Middle frontal gyrus (tissue), 1 donor: Measurements from ENCODE around the gene RALGDS.
A peak's percentile ranks its signal among the peaks of the same experiment; 100 is the strongest.
"Not testable (repeated sequence)": the region's sequence is repeated elsewhere in the genome, so short reads cannot be mapped to it uniquely, and the experiment has no call there.

Source experiments
- DNase-seq: peaks from one replicate; pipeline ENCODE4 v3.0.0-alpha.2; 2015; ENCODE audit warnings: low spot score; ENCODE audit errors: extremely low spot score

Gene RALGDS

GRCh38 chr9:133121198-133121914 is at the start of gene RALGDS:
Gene RALGDS (minus strand): TSS chr9:133121240. CDS start chr9:133121154, 86 bp downstream.
- DNase-seq, result peak; percentile 84

GRCh38 chr9:133170716-133171115 is 49.7 kb upstream of the RALGDS start:
- no peak for DNase-seq

- DNase-seq, result not testable (repeated sequence)
These were observed 48.6 kb upstream of the RALGDS start for GRCh38 chr9:133169687-133170086.

DNA sequence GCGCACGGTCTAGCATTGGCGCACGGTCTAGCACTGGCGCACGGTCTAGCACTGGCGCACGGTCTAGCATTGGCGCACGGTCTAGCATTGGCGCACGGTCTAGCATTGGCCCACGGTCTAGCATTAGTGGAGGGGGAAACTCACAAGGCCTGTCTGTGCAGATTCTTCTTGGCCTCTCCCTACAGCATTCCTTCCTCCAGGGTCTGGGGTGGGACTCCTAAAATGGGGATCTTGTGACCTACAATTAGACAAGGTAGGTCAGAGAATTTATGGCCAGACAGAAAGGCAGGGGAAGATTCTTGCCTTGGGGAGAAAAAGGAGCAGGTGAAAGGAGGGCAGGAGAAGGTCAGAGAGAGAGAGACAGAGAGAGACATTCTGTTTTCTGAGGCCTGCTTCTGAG is 48.1 kb upstream of the RALGDS start:
- no peak for DNase-seq

- no peak for DNase-seq
These were observed 47.4 kb upstream of the RALGDS start for GRCh38 chr9:133168432-133168831.

DNA sequence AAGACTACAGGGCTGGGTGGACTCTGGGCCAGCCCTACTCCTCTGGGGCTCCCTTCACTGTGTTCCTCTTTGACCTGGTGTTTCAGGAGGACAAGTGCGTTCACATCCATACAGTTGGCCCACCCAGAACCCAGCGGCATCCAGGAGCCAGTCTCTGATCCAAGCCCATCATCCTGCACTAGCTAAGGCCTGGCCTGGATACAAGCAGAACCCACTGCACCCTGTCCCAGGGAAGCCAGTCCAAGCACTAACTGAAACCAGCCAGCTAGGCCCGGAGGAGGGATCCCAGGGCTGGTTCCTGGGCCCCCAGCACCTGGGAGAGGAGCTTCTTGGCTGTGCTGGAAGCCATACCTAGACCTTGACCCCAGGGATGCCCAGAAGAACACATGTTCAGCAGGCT is 46.7 kb upstream of the RALGDS start:
- DNase-seq, result no peak

GRCh38 chr9:133167096-133167730 is 46.2 kb upstream of the RALGDS start:
- no peak for DNase-seq

GRCh38 chr9:133166392-133166791 is 45.4 kb upstream of the RALGDS start:
- no peak for DNase-seq

GRCh38 chr9:133165452-133165730 is 44.4 kb upstream of the RALGDS start:
- DNase-seq, result no peak

GRCh38 chr9:133164191-133164590 is 43.2 kb upstream of the RALGDS start:
- no peak for DNase-seq

DNA sequence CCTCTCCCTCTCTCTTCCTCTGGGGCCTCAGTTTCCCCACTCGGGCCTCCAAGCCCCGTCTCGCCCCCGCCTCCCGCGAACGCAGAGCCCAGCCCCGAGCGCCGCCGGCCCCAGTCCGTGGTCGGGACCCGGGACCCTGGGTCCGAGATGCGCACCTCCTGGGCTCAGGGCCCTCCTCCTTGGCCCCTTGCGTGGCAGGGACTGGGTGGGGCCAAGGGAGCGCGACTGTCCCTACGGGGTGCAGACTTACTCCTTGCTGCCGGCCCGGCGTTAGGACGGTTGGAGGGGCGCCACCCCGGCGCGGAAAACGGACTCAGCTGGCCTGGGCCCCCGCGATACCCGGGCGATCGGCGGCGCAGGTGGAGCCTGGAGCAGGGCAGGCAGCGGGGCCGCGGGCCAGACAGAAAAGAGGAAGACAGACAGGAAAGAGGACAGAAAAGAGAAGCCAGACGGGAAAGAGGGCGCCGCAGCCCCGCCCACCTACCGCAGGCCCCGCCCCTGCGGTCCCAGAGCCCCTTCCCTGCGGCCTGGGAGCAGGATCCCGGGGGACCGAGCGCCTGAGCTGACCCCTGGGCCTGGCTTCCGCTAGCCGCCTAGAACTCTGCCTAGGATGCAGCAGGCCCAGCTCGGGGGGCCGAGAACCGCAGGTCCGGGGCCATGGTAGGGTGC is 42.6 kb upstream of the RALGDS start, which contains the start of gene GBGT1:
Gene GBGT1, minus strand, starts transcription at position 411 of the 669 bp plus-strand sequence. CDS start 1,502 bp downstream, outside the sequence.
- DNase-seq, result no peak

DNA sequence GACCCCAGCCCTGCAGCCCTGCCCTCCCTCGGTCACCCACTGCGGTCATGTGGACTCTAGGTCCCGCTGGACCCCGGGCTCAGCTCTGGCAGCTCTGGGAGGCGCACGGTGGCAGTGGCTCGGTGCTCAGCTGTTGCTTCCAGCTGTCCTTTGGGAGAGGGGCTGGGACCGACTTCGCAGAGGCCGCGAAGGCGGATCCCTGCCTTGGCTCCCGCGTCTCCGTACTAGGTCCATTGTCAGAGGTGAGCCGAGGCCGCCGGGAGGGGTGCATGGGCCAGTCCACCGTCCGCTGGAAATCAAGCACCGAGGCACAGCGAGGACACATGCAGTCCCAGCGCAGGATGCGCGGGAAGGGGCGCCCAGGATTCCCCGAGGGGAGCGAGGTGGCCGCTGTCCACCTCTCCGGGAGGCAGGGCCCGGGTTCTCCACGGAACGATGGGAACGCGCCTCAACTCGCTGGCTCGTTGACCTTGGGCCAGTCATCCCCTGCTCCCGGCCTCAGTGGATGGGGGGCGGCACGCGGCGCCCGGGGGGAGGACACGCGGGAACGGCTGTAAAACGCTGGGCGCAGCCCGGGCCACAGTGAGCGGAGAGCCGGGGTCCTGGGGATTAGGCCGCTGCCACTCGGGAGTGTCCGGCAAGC is 41.9 kb upstream of the RALGDS start:
- DNase-seq, result no peak

DNA sequence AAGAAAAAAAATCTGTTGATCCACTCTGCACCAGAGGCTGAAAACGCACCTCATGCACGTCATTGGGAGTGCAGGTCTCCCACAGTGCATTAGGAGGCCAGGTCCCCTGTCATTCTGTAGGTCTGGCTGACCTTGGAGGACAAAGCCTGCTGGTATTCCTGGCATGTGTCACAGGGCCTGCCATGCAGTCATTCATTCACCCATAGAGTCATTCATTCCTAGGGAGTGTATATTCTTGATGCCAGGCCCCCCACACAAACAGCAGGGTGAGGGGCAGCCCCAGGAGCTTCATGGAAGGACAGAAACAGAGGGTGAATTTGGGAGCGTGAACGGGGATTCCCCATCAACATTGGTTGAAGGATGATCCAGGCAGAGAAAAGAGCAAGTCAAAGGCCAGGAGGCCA is 40.5 kb upstream of the RALGDS start:
- DNase-seq, result no peak

GRCh38 chr9:133160742-133161546 is 39.9 kb upstream of the RALGDS start:
- no peak for DNase-seq

DNA sequence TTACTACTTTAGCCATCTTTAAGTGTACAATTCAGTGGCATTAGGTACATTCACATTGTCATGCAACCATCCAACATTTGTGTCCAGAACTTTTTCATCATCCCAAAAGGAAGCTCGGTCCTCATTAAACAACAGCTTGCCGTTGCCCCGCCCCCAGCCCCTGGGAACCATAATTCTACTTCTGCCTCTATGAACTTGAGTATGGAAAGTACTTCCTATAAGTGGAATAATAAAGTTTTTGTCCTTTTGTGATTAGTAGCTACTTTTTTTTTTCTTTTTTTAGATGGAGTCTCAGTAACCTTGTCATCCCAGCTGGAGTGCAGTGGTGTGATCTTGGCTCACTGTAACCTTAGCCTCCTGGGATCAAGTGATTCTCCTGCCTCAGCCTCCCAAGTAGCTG is 37.7 kb upstream of the RALGDS start:
- no peak for DNase-seq

GRCh38 chr9:133155156-133155555 is 34.1 kb upstream of the RALGDS start:
- DNase-seq, result no peak

GRCh38 chr9:133154097-133154989 is 33.3 kb upstream of the RALGDS start:
- no peak for DNase-seq

DNA sequence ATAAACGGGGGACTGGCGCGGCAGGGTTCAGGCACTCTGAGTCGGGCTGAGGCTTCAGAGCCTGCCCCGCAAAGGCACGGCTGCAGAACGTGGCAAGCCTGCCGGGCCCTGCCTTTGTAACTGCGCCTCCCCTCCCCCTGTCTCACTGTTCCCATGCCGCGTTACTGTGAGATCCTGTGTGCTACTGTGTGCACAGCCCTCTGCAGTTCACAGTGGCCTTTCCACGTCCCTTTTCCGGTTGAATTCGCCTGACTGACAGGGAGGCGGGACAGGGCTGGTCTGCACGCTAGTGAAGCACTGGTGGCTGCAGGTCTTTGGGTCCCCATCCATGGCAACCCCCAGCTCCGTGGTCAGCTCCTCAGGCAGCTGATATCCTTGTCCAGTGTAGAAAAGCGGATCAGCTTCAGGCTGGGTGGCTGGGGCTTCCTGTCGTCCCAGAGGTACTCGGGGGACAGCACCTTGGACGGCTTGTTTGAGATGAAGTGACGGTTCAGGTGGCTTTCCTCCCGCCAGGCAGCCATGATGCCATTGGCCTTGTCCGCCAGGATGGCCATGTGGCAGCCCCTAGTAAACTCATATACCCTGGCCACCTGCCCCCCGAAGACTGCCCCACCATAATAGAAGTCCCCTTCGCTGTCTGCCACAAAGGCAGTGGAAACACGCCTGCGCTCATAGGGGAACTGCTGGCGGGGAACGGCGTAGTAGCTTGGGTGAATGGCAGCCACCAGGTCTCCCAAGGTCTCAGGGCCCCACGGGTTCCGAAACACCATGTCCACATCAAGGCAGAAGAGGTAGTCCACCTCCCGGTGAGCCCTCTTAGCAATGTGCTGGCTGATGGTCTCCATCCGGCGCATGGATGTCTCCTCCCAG is 32.4 kb upstream of the RALGDS start:
- no peak for DNase-seq
